Upper lobe of left lung (tissue), 4 donors: Measurements from ENCODE around the gene PRR20E.

Experiments used
- CTCF ChIP-seq, 6 experiments: fragments of 450-650 bp in 4 of 6; fragments of 200-600 bp in 2 of 6; sonication (generic) in 2 of 6; IDR thresholded peaks; one replicate each; pipeline ENCODE4 v1.5.1; 2016 to 2019; ENCODE audit warnings: antibody characterized with exemption in 6 of 6
- EP300 ChIP-seq, 4 donors: sonication (generic); formaldehyde crosslinking; IDR thresholded peaks; one replicate each; pipeline ENCODE4 v1.5.1; 2017; ENCODE audit warnings: antibody characterized with exemption in 4 of 4, control low read depth in 2 of 4
- POLR2A ChIP-seq, 4 donors: fragments of 450-650 bp; IDR thresholded peaks; one replicate each; pipeline ENCODE4 v1.5.1; 2016 to 2017; ENCODE audit warnings: antibody characterized with exemption in 4 of 4, mild to moderate bottlenecking in 2 of 4
- POLR2AphosphoS5 ChIP-seq, 2 donors: sonication (generic); formaldehyde crosslinking; IDR thresholded peaks; one replicate each; pipeline ENCODE4 v1.5.1; 2017; ENCODE audit warnings: antibody characterized with exemption in 2 of 2

DNA sequence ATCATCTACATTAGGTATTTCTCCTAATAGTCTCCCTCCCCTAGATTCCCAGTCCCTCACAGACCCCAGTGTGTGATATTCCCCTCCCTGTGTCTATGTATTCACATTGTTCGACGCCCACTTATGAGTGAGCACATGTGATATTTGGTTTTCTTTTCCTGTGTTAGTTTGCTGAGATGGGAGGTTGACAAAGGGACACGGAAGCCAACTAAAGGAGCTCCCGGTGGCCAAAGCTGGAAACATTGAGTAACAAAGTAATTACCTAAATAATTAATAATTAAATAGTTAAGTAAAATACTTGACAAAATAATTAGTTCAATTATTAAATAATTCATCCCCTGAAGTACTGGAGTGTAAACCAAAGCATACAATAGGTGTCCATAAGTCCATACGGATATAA is 28.0 kb upstream of the PRR20E start:
- no peak for TF ChIP-seq POLR2A (IDR thresholded peaks at IDR 0.05)
- no peak for TF ChIP-seq CTCF (IDR thresholded peaks at IDR 0.05)
- TF ChIP-seq EP300 (IDR thresholded peaks at IDR 0.05), result no peak
- TF ChIP-seq POLR2AphosphoS5 (IDR thresholded peaks at IDR 0.05), result no peak
